ENCODE results near the gene TXNRD1.

Gene TXNRD1

DNA sequence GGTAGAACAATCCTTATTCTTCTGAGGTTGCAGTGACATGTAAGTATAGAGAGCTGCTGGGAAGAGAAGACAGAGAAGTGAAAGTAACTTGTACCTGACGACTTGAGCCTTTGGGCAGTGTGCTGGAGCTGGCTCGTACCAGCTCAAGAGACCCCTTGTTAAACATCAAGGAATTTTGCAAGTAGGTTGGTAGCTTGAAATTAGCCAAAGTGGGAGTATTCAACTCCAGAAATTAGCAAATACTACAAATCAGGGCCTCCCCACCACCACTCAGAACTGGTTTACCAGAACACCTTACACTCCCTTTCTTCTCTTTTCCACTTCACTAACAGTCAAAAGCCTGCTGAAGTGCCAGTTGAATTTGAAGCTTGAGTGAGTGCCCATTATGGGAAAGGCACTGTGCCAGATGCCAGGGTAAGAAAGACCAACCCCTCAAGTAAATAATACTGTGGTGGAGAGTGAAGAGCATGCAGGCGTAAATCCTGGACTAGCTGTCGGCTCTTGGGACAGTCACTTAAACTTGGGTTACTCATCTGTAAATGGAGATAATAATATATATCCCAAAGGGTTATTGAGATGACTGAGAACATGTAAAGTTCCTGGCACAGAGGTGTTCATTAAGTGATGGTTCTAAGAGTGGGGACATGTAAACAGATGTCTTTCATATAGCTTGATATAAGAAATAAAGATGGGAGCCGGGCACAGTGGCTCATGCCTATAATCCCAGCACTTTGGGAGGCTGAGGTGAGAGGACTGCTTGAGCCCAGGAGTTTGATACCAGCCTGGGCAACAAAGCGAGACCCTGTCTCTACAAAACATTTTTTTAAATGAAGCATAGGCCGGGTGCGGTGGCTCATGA, 60.9 kb downstream of the TXNRD1 start:
- DNase-seq (ENCODE audit: low read depth): no peak
- no peak overlapping the region for H3K4me3 ChIP-seq (ENCODE audit: control insufficient read depth, low read depth, low read length)
- TF ChIP-seq, protein P1, sequence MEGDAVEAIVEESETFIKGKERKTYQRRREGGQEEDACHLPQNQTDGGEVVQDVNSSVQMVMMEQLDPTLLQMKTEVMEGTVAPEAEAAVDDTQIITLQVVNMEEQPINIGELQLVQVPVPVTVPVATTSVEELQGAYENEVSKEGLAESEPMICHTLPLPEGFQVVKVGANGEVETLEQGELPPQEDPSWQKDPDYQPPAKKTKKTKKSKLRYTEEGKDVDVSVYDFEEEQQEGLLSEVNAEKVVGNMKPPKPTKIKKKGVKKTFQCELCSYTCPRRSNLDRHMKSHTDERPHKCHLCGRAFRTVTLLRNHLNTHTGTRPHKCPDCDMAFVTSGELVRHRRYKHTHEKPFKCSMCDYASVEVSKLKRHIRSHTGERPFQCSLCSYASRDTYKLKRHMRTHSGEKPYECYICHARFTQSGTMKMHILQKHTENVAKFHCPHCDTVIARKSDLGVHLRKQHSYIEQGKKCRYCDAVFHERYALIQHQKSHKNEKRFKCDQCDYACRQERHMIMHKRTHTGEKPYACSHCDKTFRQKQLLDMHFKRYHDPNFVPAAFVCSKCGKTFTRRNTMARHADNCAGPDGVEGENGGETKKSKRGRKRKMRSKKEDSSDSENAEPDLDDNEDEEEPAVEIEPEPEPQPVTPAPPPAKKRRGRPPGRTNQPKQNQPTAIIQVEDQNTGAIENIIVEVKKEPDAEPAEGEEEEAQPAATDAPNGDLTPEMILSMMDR (conservative IDR thresholded peaks at IDR 0.05; ENCODE audit: control insufficient read depth, insufficient read depth, low read depth, low read length): no peak

DNA sequence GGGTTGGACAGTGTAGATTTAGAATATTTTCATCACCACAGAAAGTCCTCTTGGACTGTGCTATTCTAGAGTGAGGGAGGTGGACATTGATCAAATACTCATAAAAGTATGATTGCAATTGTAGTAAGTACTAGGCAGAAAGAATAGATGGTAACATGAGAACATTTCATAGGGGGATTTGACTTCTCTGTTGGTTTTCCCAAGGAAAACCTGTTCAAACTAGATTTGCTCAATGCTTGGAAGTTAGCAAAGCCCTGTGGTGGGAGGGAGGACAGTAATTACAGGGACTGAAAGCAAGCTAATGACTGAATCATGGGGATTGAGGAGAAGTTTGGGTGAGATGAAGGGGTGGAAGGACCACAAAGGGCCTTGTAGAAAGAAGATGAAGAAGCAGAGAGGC, 63.6 kb downstream of the TXNRD1 start:
- no peak for DNase-seq (ENCODE audit: low read depth)
- TF ChIP-seq, protein P1 (conservative IDR thresholded peaks at IDR 0.05; ENCODE audit: control insufficient read depth, insufficient read depth, low read depth, low read length): no peak
- no peak overlapping the region for H3K4me3 ChIP-seq (ENCODE audit: control insufficient read depth, low read depth, low read length)

DNA sequence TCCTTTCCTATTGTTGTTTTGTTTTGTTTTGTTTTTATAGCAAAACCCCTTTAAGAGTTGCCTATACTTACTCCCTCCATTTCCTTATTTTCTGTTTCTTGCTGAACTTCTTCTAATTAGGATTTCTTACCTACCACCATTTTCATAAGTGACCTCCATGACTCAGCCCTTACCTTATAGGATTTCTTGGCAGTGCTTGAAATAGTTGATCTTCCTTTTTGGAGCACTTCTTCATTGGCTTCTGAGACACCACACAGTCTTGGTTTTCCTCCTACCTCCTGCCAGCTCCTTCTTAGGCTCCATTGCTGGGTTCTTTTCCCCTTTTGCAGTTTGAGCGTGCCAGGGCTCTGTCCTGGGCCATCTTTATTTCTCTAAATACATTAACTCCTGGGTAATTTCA, 64.5 kb downstream of the TXNRD1 start:
- TF ChIP-seq, protein P1 (conservative IDR thresholded peaks at IDR 0.05; ENCODE audit: control insufficient read depth, insufficient read depth, low read depth, low read length): no peak
- DNase-seq (ENCODE audit: low read depth): no peak
- peak overlapping the region; percentile 6 for H3K4me3 ChIP-seq (ENCODE audit: control insufficient read depth, low read depth, low read length)

DNA sequence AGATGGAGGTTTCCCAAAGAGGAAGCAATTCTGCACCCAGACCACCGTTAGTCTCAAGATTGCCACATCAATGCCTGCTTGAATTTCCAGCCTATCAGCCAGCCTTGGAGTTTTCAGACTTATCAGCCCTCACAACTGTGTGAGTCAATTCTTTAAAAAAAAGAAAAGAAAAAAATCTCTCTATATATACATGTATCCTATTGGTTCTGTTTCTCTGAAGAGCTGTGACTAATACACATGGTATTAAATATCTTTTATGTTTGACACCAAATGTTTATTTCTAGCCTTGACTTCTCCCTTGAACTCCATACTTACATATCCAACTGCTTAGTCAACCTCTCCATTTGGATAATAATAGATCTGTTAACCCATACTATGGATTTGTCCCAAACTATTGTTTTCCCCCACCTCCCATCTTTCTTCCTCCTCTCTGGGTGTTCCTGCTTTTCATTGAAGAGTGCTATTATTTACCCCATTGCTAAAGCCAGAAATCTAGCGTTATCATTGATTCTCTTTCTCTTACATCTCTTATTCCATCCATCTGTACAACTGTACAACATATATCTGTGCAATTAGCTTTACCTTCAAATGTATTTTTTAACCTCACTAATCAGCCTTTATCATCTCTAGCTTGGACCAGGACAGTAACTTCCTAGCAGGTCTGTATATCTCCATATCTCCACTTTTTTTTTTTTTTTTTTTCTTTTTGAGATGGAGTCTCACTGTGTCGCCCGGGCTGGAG, 65.3 kb downstream of the TXNRD1 start:
- TF ChIP-seq, protein P1 (conservative IDR thresholded peaks at IDR 0.05; ENCODE audit: control insufficient read depth, insufficient read depth, low read depth, low read length): no peak
- H3K4me3 ChIP-seq (ENCODE audit: control insufficient read depth, low read depth, low read length): peak overlapping the region; percentile 6
- peak; percentile 94 for DNase-seq (ENCODE audit: low read depth)

DNA sequence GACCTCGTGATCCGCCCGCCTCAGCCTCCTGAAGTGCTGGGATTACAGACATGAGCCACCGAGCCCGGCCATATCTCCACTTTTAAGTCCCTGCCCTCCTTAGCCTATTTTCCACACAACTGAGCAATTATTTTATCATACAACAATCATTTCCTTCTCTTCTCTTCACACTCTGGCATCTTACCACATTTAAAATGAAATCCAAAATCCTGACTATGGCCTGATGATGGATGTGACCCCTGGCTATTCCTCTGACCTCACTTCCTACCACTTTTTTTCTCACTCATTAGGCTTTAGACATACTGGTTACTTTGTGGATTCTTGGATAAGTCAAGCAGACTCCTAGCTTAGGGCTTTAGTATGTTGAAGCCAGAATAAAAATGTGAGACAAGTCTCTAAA, 66.1 kb downstream of the TXNRD1 start:
- TF ChIP-seq, protein P1 (conservative IDR thresholded peaks at IDR 0.05; ENCODE audit: control insufficient read depth, insufficient read depth, low read depth, low read length): no peak
- DNase-seq (ENCODE audit: low read depth): peak; percentile 38
- no peak overlapping the region for H3K4me3 ChIP-seq (ENCODE audit: control insufficient read depth, low read depth, low read length)

DNA sequence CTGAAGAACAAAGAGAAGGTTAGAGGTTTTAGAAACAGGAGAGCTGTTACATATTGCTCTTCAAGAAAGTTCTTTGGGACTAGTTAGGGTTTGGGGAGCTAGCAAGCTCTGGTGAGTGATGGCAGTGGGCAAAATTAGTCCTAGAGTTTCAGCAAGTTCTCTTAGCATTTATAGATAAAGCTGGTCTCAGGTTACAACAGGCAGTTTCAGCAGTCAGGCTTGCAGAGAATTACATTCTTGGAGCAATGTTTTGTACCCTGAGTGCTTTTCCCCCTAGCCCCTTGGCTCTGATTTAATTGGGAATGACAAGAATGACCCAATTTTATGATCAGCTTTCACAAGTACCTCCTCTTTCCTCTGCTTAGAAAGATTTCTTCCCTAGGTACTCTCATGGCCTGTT, 66.5 kb downstream of the TXNRD1 start:
- H3K4me3 ChIP-seq (ENCODE audit: control insufficient read depth, low read depth, low read length): no peak overlapping the region
- DNase-seq (ENCODE audit: low read depth): no peak
- TF ChIP-seq, protein P1 (conservative IDR thresholded peaks at IDR 0.05; ENCODE audit: control insufficient read depth, insufficient read depth, low read depth, low read length): no peak
